Measurements from ENCODE around the gene SYT2. TPM values are rescaled to one million over a fixed set of nuclear protein-coding genes. Genes with fewer than 3 reads are reported as not detected.
"Not testable (repeated sequence)": the region's sequence is repeated elsewhere in the genome, so short reads cannot be mapped to it uniquely, and the experiment has no call there.

The SYT2 gene
- total and polyA plus RNA-seq, 8 donors = under 0.01 to 0.03 (median 0.03) TPM; not detected in 4

DNA sequence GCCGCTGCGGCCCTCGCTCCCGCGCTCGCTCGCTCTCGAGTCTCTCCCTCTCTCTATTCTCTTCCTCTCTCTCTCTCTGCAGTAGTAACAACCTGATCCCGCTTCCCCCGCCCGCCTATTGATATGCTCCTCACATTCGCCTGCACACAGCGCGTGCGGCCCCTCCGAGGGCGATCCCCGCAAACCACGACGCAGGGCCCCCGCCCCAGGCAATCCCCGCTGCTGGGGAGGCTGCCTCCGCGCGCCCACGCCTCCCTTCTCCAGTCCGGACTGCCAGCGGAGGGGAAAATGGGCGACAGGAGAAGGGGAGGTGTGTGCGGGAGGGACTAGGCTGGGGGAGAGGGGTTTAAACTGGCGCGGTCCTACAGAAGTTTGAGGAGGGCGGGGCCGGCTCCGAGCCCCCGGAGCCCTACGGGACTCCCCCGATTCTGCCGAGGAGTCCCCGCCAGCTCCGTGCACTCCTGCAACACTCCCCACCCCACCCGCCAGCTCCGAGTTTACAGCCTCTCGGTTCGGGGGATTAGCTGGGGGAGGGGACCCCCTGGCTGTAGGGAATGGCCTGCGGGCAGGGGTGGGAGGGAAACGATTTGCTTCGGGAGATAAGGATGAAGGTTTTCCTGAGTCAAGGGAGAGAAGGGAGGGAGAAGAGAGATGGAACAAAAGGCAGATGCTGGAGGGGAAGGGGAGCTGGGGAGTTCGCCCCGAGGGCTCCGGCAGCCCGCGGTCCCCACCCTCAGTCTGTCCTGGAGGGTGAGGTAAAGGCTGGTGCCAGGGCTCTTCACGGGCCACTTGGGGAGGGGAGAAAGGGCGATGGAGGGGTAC is 66.6 kb downstream of the SYT2 start:
- WGBS, 2 donors = 1% methylated on average over 49 to 55 of the region's 55 CpGs
- TF ChIP-seq, protein P1, sequence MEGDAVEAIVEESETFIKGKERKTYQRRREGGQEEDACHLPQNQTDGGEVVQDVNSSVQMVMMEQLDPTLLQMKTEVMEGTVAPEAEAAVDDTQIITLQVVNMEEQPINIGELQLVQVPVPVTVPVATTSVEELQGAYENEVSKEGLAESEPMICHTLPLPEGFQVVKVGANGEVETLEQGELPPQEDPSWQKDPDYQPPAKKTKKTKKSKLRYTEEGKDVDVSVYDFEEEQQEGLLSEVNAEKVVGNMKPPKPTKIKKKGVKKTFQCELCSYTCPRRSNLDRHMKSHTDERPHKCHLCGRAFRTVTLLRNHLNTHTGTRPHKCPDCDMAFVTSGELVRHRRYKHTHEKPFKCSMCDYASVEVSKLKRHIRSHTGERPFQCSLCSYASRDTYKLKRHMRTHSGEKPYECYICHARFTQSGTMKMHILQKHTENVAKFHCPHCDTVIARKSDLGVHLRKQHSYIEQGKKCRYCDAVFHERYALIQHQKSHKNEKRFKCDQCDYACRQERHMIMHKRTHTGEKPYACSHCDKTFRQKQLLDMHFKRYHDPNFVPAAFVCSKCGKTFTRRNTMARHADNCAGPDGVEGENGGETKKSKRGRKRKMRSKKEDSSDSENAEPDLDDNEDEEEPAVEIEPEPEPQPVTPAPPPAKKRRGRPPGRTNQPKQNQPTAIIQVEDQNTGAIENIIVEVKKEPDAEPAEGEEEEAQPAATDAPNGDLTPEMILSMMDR (IDR thresholded peaks at IDR 0.05) = no peak
- peak in 2 of 6 donors; percentile 59 to 67 for DNase-seq
- no peaks in the 10 kb centered on the region for H3K27me3 ChIP-seq
- no peaks in the 10 kb centered on the region for H3K9me3 ChIP-seq
- peak; percentile 48 to 76 (median 66) for ATAC-seq
- H3K4me3 ChIP-seq = peak overlapping the region in 3 of 4 donors; percentile 3 to 45 (median 33)
- no peaks in the 10 kb centered on the region for H3K36me3 ChIP-seq
- intact Hi-C loops (cut with DNase I) = loop anchor here in 1 of 3 donors (10.0 kb wide), 1 partner anchor 59 kb away; no protein-coding TSS in a partner anchor
- no peak overlapping the region for H3K27ac ChIP-seq
- H3K4me1 ChIP-seq = peaks cover 0 to 4% (median 0%) of the 10 kb centered on the region in 3 donors
- no peak for FAIRE-seq

DNA sequence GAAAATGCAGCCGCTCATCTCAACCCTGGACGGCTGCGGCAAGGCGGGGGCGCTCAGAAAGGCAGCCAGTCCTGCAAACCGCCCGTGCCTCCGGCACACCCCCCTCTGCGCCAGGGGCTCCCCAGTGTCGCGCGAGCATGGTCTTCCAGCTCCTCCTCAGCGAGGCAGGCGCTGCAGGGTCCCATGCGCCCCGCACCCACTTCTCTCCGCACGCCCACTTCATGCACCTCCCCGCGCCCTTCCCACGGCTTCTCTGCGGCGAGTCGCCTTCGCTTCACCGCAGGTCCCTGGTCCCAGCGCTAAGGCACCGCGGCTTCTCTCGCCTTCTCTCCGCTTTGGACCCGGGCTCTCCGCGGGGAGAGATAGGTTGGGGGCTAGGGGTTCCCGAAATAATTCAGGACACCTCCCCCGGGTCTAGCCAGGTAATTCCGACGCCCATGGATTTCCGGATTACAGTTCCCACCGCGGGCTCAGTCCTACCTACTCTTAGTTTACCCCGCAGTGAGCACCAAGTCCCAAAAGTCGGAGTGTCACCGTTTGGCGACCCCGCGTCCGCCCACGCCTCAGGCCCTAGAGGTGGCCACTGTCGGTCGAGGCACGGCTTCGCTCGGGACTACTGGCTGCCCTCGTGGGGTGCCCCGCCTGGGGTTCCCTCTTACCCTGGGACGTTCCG is 67.5 kb downstream of the SYT2 start:
- TF ChIP-seq, protein P1 (IDR thresholded peaks at IDR 0.05) = no peak
- intact Hi-C loops (cut with DNase I) = loop anchor here in 1 of 3 donors (10.0 kb wide), 1 partner anchor 58 kb away; no protein-coding TSS in a partner anchor
- Histone ChIP-seq H3K27ac (no peak overlapping the region), H3K4me1 (peaks cover 0 to 4% (median 0%) of the 10 kb centered on the region in 3 donors), H3K4me3 (peak overlapping the region in 3 of 4 donors; percentile 3 to 45 (median 33)), H3K9me3 (no peaks in the 10 kb centered on the region), H3K27me3 (no peaks in the 10 kb centered on the region), H3K36me3 (no peaks in the 10 kb centered on the region)
- DNase-seq (peak in 2 of 6 donors; percentile 48 to 58), FAIRE-seq (no peak), ATAC-seq (peak; percentile 33 to 64 (median 52))
- 1% methylated on average over 50 to 58 of the region's 58 CpGs for whole genome bisulfite sequencing, 2 donors

DNA sequence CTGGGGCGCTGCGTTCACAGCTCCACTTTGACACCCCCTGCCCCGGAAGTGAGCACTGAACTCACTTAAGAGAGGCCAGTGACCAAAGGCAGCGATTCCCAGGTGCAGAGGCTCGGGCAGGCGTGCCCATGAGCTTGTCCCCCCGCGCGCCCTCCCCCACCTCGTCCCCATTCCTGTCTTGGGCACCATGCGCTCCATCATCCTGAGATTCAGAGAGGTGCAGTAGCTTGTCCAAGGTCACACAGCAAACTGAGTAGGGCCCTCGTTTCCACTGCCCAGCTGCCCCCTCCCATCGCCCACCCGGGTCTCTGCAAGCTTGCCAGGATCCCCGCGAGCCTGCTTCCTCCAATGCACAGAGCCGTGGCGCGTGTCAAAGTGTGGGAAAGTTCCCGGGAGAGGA is 68.0 kb downstream of the SYT2 start:
- Histone ChIP-seq H3K27ac (no peak overlapping the region), H3K36me3 (no peaks in the 10 kb centered on the region), H3K27me3 (no peaks in the 10 kb centered on the region), H3K9me3 (no peaks in the 10 kb centered on the region), H3K4me1 (peaks cover 0 to 4% (median 0%) of the 10 kb centered on the region in 3 donors), H3K4me3 (peak overlapping the region in 2 of 4 donors; percentile 33 to 45)
- ATAC-seq (no peak), DNase-seq (peak in 1 of 6 donors; percentile 53), FAIRE-seq (no peak)
- intact Hi-C loops (cut with DNase I) = loop anchor here in 1 of 3 donors (10.0 kb wide), 1 partner anchor 57 kb away; no protein-coding TSS in a partner anchor
- WGBS, 2 donors = 33 to 37% methylated on average over 19 to 20 of the region's 20 CpGs
- TF ChIP-seq, protein P1 (IDR thresholded peaks at IDR 0.05) = no peak

DNA sequence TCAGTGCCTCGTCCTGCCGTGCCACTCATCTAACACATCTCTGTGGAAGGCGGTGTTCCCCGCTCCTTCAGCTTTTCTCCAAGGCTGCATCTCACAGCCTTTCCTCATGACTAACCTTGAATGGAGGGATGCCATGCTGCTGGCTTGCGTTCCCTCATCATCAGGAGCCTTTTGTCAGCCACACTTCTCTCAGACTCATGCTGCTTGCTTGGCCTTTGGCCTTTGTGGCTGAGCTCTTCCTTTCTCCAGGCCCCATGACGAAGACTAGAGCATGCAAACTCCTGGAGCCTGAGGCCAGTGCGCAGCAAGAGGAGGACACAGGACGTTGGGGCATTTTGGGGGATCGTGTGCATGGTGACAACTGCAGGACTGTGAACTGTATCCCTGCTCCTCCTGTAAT is 70.8 kb downstream of the SYT2 start:
- DNase-seq = no peak
- no peak for ATAC-seq
- Histone ChIP-seq H3K27me3 (no peaks in the 10 kb centered on the region), H3K9me3 (no peaks in the 10 kb centered on the region), H3K27ac (no peak overlapping the region), H3K4me3 (no peak overlapping the region), H3K4me1 (peaks cover 0 to 4% (median 0%) of the 10 kb centered on the region in 3 donors), H3K36me3 (no peaks in the 10 kb centered on the region)
- no peak for FAIRE-seq
- TF ChIP-seq, protein P1 (IDR thresholded peaks at IDR 0.05) = no peak
- intact Hi-C loops (cut with DNase I) = no loop called here
- WGBS, 2 donors = 76 to 89% methylated on average over 9 of the region's 9 CpGs

DNA sequence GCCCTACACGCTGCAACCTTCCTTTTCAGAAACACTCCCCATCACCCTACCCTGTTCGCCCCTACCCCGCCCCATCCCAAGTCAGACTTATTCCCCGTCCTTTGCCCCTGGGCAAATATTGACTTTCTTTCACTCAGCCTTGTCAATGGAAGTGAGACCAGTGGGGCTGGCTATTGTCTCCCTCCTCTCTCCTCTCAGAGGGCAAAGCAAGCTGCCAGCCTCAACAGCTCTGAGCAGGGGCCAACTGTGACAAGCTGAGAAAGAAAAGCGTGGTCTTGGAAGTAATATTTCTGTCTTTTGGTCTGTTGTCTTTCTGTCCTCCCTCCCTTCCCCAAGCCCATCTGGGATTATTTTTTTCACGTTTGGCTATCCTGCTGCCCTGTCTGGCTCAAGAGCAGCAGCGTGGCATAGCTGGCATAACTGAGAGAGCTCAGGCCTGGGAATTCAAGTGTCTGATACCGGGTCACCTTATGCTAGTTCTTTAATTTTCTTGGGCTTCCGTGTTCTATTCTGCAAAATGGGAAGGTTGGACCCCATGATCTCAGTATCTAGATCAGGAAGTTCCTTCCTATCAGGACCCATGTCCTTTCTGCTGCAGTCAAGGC is 71.5 kb downstream of the SYT2 start:
- H3K4me3 ChIP-seq; H3K36me3 ChIP-seq; DNase-seq; H3K27me3 ChIP-seq; FAIRE-seq; H3K4me1 ChIP-seq; H3K27ac ChIP-seq; intact Hi-C loops (cut with DNase I); ATAC-seq; H3K9me3 ChIP-seq: not testable (repeated sequence)
- 64 to 66% methylated on average over 9 of the region's 9 CpGs for WGBS, 2 donors
